ENCODE results near the gene BRD7.

GRCh38 chr16:50294955-50295354 is 73.8 kb downstream of the BRD7 start:
- TF ChIP-seq CTCF (IDR thresholded peaks at IDR 0.05; ENCODE audit: low read depth, low read length) (no peak), EZH2phosphoT487 (IDR thresholded peaks at IDR 0.05; ENCODE audit: low read depth) (no peak)
